Cardiac fibroblast (primary cell): Measurements from ENCODE around the gene PAPSS2.

Source experiments
- DNase-seq, 2 donors: peaks; one replicate each; pipeline versions ENCODE4 v3.0.0 to v3.0.0-alpha.2; 2010; ENCODE audit warnings: low read depth in 2 of 2
- H3K4me3 ChIP-seq, 2 donors: replicated peaks in 1 of 2; 1 replicate in 1 of 2; 2 replicates in 1 of 2; pipeline ENCODE4 v1.5.1; 2011; ENCODE audit warnings: low read depth in 2 of 2, low read length in 2 of 2, mild to moderate bottlenecking in 2 of 2, moderate library complexity in 1 of 2
- TF ChIP-seq, protein P1 (sequence below): IDR thresholded peaks from one replicate; pipeline ENCODE4 v1.5.1; 2011; ENCODE audit warnings: low read depth, mild to moderate bottlenecking, low read length, inconsistent platforms

PAPSS2 gene

DNA sequence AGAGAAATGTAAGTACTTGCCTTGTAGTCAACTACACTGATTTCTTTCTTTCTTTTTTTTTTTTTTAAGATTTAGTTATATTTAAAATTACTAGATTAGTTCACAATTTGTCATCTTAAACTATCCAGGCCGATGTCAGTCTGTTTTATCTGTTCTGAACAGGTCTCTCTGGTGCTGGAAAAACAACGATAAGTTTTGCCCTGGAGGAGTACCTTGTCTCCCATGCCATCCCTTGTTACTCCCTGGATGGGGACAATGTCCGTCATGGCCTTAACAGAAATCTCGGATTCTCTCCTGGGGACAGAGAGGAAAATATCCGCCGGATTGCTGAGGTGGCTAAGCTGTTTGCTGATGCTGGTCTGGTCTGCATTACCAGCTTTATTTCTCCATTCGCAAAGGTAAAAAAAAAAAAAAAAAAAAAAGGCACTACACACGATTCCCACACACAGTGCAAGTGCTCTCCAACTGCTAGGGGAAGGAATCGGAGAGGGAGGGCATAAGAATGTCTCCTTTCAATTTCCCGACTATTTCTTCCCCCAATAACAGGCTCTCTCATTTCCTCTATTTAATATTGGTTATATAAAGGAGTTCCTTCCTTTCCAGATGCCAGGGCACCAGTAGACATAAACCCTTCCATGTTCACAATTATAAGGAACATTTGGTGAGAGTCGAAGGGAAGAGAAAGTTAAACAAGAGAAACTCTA, 53.4 kb downstream of the PAPSS2 start:
- no peak for DNase-seq
- no peak overlapping the region for H3K4me3 ChIP-seq
- TF ChIP-seq, protein P1, sequence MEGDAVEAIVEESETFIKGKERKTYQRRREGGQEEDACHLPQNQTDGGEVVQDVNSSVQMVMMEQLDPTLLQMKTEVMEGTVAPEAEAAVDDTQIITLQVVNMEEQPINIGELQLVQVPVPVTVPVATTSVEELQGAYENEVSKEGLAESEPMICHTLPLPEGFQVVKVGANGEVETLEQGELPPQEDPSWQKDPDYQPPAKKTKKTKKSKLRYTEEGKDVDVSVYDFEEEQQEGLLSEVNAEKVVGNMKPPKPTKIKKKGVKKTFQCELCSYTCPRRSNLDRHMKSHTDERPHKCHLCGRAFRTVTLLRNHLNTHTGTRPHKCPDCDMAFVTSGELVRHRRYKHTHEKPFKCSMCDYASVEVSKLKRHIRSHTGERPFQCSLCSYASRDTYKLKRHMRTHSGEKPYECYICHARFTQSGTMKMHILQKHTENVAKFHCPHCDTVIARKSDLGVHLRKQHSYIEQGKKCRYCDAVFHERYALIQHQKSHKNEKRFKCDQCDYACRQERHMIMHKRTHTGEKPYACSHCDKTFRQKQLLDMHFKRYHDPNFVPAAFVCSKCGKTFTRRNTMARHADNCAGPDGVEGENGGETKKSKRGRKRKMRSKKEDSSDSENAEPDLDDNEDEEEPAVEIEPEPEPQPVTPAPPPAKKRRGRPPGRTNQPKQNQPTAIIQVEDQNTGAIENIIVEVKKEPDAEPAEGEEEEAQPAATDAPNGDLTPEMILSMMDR, result no peak

DNA sequence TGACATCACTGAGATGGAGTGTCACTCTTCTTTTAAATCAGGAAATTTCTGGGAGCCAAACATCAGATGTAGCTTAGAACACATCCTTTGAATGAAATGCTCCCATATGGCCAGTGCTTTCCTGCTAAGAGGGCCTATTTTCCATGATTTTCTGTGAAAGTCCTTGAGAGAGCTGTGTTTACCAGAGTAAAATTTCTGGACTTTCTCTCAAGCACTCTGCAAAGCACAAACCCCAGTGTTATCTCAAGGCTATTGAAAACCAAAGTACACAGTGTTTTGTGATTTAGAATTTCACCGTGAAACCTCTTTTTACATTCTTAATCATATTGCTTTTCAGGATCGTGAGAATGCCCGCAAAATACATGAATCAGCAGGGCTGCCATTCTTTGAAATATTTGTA, 54.0 kb downstream of the PAPSS2 start:
- TF ChIP-seq, protein P1, result no peak
- DNase-seq, result no peak
- H3K4me3 ChIP-seq, result no peak overlapping the region

DNA sequence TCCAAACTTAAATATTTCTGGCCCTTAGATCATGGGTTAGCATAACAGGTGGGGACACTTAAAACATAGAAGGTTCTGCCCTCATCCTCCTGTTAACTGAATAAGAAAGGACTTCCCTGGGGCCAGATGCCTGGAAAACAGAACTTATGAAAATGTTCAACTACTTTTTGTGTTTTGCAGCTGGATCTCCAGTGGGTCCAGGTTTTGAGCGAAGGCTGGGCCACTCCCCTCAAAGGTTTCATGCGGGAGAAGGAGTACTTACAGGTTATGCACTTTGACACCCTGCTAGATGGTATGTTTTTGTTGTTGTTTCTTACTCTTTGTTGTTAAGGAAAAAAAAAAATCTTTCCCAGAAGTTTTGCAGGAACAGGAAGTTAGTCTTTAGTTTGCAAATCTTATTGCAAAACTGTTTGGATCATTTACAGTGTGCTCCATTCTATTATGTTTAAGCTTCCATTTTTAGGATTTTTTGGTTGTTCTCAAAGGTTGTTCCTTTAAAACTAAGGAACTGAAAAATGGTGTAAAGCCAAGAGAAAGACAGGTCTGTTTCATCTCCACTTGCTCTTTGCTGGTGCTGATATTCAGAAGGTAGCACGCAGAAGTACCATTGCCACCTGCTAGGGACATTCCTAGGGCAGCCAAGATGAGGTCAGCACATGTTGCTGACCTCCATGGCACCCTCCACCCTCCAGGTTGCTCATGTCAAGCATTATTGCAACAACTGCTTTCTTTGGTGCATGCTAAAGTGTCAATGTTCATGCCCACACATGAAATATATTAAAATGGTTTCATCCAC, 56.1 kb downstream of the PAPSS2 start:
- H3K4me3 ChIP-seq, result no peak overlapping the region
- DNase-seq, result peak; percentile 31 to 71
- TF ChIP-seq, protein P1, result no peak

DNA sequence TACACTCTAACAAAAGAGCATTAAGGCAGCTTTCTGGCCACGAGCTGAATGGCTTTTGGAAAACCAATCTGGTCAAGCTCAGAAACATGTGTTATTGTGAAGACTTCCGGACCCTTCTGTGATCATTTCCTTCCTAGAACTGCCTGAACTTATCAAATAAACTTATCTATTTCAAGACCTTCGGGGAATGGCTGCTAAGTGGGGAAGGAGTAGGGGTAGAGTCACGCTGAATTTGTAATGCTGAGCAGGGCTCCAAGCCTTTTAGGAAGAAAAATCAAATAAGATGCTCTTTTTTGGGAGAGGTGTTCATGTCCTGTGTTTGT, 56.6 kb downstream of the PAPSS2 start:
- no peak overlapping the region for H3K4me3 ChIP-seq
- DNase-seq, result peak in 1 of 2 donors; percentile 20
- TF ChIP-seq, protein P1, result no peak

DNA sequence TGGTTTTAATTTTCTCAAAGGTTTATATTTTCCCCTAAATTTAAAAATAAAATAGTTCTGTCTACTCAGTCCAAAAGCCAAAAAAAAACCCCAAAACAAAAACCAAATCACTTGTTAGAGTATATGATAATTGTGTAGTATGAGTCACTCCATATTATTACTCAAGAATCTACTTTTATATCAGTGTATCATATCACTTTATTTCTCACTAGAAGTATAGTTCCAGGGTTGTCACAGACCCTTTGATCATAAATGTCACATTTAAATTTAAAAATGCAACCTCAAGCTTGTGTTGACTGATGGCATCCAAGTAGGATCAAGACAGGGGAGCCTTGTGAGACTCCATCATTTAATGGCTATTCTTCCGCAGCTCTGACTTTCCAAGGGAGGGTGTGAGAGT, 61.0 kb downstream of the PAPSS2 start:
- TF ChIP-seq, protein P1, result no peak
- no peak overlapping the region for H3K4me3 ChIP-seq
- DNase-seq, result no peak

DNA sequence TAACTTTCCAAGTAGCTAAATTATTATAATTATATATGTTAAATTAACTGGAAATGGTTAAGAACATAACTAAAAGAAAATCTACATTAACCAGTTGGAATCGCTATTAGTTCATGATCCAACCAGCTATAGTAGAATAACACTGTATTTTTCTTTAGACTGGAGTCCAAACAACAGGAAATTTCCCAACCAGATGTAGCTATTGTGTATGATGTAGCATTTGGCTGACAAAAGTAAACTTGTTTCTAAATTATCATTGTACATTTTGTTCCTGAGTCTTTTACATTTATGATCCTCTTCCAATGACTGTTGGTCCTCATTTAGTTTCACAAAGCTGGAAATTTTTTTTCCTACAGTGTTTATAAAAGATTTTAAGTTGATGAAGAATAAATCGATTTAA, 62.1 kb downstream of the PAPSS2 start:
- TF ChIP-seq, protein P1, result no peak
- peak; percentile 60 to 68 for DNase-seq
- H3K4me3 ChIP-seq, result no peak overlapping the region
